Vagina (tissue), 2 donors: ENCODE results near the gene CLCN6. TPM values are rescaled to one million over a fixed set of nuclear protein-coding genes. Genes with fewer than 3 reads are reported as not detected.
A peak's percentile ranks its signal among the peaks of the same experiment; 100 is the strongest.

ENCODE experiments used
- DNase-seq, 2 donors: peaks; one replicate each; pipeline ENCODE4 v3.0.0-alpha.2; 2017; ENCODE audit errors: extremely low spot score in 2 of 2
- H3K27ac ChIP-seq: fragments of 200-600 bp; sonication (generic); one replicate; pipeline ENCODE4 v1.5.1; 2019
- H3K27me3 ChIP-seq: fragments of 200-600 bp; sonication (generic); one replicate; pipeline ENCODE4 v1.5.1; 2019
- H3K36me3 ChIP-seq, 2 donors: fragments of 200-600 bp; sonication (generic); one replicate each; pipeline ENCODE4 v1.5.1; 2017 to 2019
- H3K4me1 ChIP-seq: fragments of 200-600 bp; sonication (generic); one replicate; pipeline ENCODE4 v1.5.1; 2019
- H3K4me3 ChIP-seq, 2 donors: fragments of 200-600 bp; sonication (generic); 1 replicate in 1 of 2; 2 replicates in 1 of 2; pipeline ENCODE4 v1.5.1; 2016 to 2019
- H3K9me3 ChIP-seq: fragments of 200-600 bp; sonication (generic); one replicate; pipeline ENCODE4 v1.5.1; 2019
- CTCF ChIP-seq, 3 experiments: fragments of 450-650 bp in 2 of 3; fragments of 200-600 bp in 1 of 3; sonication (generic) in 1 of 3; IDR thresholded peaks; one replicate each; pipeline ENCODE4 v1.5.1; 2017 to 2019; ENCODE audit warnings: antibody characterized with exemption in 3 of 3, mild to moderate bottlenecking in 2 of 3, moderate library complexity in 2 of 3
- POLR2A ChIP-seq, 2 donors: fragments of 450-650 bp; IDR thresholded peaks; one replicate each; pipeline ENCODE4 v1.6.1; 2017; ENCODE audit warnings: antibody characterized with exemption in 2 of 2, mild to moderate bottlenecking in 2 of 2, moderate library complexity in 2 of 2
- POLR2AphosphoS5 ChIP-seq, 2 donors: sonication (generic); formaldehyde crosslinking; IDR thresholded peaks; one replicate each; pipeline ENCODE4 v1.9.0; 2017; ENCODE audit warnings: antibody characterized with exemption in 2 of 2, mild to moderate bottlenecking in 2 of 2, low read depth in 1 of 2; ENCODE audit not compliant: insufficient read depth in 1 of 2
- intact Hi-C: fragments of 100-400 bp; cut with DNase I; formaldehyde crosslinking; loops from one replicate; pipeline ENCODE4 v1.15.1; 2023
- total RNA-seq: library from RNA; depleted of rRNA; stranded (reverse); fragments of >200 nt; gene quantifications from one replicate; pipeline ENCODE4 v1.2.3, GENCODE V29; 2016

CLCN6 gene
- total RNA-seq, 1 donor from 2014 or later = 19.2 TPM

GRCh38 chr1:11799099-11799498, 6.9 kb upstream of the CLCN6 start:
- Histone ChIP-seq H3K27ac (no peak overlapping the region), H3K27me3 (no peaks in the 10 kb centered on the region), H3K4me1 (peaks cover 40% of the 10 kb centered on the region), H3K36me3 (peaks cover 0 to 52% of the 10 kb centered on the region in 2 donors), H3K4me3 (no peak overlapping the region), H3K9me3 (no peaks in the 10 kb centered on the region)
- DNase-seq = no peak
- no peak for TF ChIP-seq POLR2A (IDR thresholded peaks at IDR 0.05)
- intact Hi-C loops = no loop called here

DNA sequence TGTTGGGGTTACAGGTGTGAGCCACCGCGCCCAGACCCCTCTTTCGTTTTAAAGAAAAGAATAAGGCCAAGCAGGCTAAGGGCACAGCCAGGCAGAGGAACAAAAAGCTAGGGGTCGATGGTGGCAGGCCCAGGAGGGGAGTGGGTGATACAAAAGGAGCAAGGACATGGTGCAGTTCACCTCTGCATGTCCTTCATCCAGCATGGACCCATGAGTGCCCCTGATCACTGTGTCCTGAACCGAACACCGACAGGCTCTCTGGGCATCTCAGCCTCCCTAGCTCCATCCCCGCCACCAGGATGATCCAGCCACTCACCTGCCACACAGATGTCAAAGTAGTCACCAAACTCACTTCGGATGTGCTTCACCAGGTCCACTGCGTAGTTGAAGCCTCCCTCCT, 6.1 kb upstream of the CLCN6 start:
- H3K27ac ChIP-seq = no peak overlapping the region
- H3K4me3 ChIP-seq = no peak overlapping the region
- H3K27me3 ChIP-seq = no peaks in the 10 kb centered on the region
- H3K9me3 ChIP-seq = no peaks in the 10 kb centered on the region
- intact Hi-C loops = loop anchor here (5.0 kb wide), 1 partner anchor 58 kb away; no protein-coding TSS in a partner anchor
- no peak for DNase-seq
- H3K36me3 ChIP-seq = peaks cover 0 to 44% of the 10 kb centered on the region in 2 donors
- TF ChIP-seq POLR2AphosphoS5 (IDR thresholded peaks at IDR 0.05; ENCODE audit: insufficient read depth in 1 of 2, low read depth in 1 of 2) (no peak), POLR2A (IDR thresholded peaks at IDR 0.05) (no peak), CTCF (IDR thresholded peaks at IDR 0.05) (no peak)
- H3K4me1 ChIP-seq = peaks cover 48% of the 10 kb centered on the region

DNA sequence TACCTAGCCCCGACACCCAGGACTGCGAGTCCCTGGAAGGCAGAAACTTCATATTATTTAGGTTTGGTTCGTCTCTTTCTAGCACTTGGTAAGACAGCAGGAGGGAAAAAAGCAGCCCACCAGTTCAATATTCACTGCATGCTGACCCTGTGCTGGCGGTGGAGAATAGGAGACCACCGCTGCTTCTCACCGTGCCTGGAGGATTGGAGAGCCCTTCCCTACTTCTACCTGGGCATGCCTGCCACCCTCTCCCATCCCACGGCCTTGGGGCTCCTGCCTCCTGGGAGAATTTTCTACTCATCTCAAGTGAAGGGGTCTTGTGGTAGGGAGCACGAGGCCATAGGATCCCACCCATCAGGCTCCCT, 5.6 kb upstream of the CLCN6 start:
- H3K9me3 ChIP-seq = no peaks in the 10 kb centered on the region
- no peaks in the 10 kb centered on the region for H3K27me3 ChIP-seq
- H3K4me3 ChIP-seq = no peak overlapping the region
- peaks cover 0 to 39% of the 10 kb centered on the region in 2 donors for H3K36me3 ChIP-seq
- TF ChIP-seq POLR2AphosphoS5 (IDR thresholded peaks at IDR 0.05; ENCODE audit: insufficient read depth in 1 of 2, low read depth in 1 of 2) = no peak
- H3K27ac ChIP-seq = no peak overlapping the region
- no peak for DNase-seq
- peaks cover 52% of the 10 kb centered on the region for H3K4me1 ChIP-seq
- intact Hi-C loops = loop anchor here (5.0 kb wide), 1 partner anchor 58 kb away; no protein-coding TSS in a partner anchor

- no peak for DNase-seq
- Histone ChIP-seq H3K4me1 (peaks cover 53% of the 10 kb centered on the region), H3K9me3 (no peaks in the 10 kb centered on the region), H3K36me3 (peaks cover 0 to 34% of the 10 kb centered on the region in 2 donors), H3K27me3 (no peaks in the 10 kb centered on the region), H3K27ac (peak overlapping the region; percentile 100), H3K4me3 (no peak overlapping the region)
- TF ChIP-seq POLR2AphosphoS5 (IDR thresholded peaks at IDR 0.05; ENCODE audit: insufficient read depth in 1 of 2, low read depth in 1 of 2) = no peak
- TF ChIP-seq POLR2A (IDR thresholded peaks at IDR 0.05) = no peak
- no peak for TF ChIP-seq CTCF (IDR thresholded peaks at IDR 0.05)
- intact Hi-C loops = loop anchor here (5.0 kb wide), 1 partner anchor 59 kb away; no protein-coding TSS in a partner anchor
Observed at GRCh38 chr1:11800756-11801433, 5.1 kb upstream of the CLCN6 start.

DNA sequence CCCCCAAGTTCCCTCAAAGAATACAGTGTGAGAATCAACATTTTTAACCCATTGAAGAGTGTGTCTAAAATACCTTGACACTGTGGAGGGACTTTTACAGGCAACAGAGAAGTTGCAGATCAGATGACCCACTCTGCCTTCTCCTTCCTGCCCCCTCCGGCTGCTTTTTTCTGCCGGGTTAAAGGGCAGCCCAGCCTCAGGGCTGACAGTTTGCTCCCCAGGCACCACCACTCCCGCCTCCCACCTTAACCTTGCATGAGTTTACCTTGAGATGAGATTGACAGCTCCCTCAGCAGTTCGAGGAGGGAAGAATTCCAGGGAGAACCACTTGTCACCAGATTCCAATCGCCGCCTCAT, 3.4 kb upstream of the CLCN6 start:
- Histone ChIP-seq H3K27me3 (no peaks in the 10 kb centered on the region), H3K4me3 (peak overlapping the region; percentile 52 to 56), H3K36me3 (peaks cover 0 to 24% of the 10 kb centered on the region in 2 donors), H3K27ac (peak overlapping the region; percentile 100), H3K4me1 (peaks cover 60% of the 10 kb centered on the region), H3K9me3 (no peaks in the 10 kb centered on the region)
- no peak for DNase-seq
- TF ChIP-seq POLR2A (IDR thresholded peaks at IDR 0.05) = peak in 1 of 2 donors; percentile 20
- no peak for TF ChIP-seq CTCF (IDR thresholded peaks at IDR 0.05)
- no peak for TF ChIP-seq POLR2AphosphoS5 (IDR thresholded peaks at IDR 0.05; ENCODE audit: insufficient read depth in 1 of 2, low read depth in 1 of 2)
- intact Hi-C loops = loop anchor here (1.0 to 5.0 kb wide), 2 partner anchors 60 to 148 kb away; partner anchors contain the start of genes FBXO2 and FBXO44
